Measurements from ENCODE around the gene SORL1.

DNA sequence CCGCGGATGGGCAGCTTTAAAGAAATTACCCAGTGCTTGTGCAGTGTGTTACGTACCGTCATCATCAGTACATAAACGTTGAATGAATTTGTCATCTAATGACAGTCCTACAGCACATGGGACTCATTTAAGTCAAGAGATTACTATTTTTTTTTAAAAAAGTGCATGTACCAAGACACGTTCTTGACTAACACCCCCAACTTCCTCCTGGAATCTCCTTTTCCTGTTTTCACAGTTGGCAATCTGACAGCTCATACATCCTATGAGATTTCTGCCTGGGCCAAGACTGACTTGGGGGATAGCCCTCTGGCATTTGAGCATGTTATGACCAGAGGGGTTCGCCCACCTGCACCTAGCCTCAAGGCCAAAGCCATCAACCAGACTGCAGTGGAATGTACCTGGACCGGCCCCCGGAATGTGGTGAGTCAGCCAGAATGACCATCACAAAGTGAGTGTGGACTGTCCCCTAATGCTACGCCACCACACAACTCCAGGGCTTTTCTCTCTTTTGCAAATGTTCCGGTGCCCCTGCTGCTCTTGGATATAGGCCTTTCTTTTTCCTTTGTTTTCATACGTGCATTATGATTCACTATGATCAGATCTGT lies 162.6 kb downstream of the SORL1 start:
- TF ChIP-seq, protein P1, sequence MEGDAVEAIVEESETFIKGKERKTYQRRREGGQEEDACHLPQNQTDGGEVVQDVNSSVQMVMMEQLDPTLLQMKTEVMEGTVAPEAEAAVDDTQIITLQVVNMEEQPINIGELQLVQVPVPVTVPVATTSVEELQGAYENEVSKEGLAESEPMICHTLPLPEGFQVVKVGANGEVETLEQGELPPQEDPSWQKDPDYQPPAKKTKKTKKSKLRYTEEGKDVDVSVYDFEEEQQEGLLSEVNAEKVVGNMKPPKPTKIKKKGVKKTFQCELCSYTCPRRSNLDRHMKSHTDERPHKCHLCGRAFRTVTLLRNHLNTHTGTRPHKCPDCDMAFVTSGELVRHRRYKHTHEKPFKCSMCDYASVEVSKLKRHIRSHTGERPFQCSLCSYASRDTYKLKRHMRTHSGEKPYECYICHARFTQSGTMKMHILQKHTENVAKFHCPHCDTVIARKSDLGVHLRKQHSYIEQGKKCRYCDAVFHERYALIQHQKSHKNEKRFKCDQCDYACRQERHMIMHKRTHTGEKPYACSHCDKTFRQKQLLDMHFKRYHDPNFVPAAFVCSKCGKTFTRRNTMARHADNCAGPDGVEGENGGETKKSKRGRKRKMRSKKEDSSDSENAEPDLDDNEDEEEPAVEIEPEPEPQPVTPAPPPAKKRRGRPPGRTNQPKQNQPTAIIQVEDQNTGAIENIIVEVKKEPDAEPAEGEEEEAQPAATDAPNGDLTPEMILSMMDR (IDR thresholded peaks at IDR 0.05): no peak
- TF ChIP-seq POLR2A (IDR thresholded peaks at IDR 0.05): no peak

Measured in testis (tissue), 2 donors.